Measurements from ENCODE around the gene NPAT. TPM values are rescaled to one million over a fixed set of nuclear protein-coding genes. Genes with fewer than 3 reads are reported as not detected.

Gene NPAT
- total and polyA plus RNA-seq, 2 of the 13 experiments (the other 11 are each of a cell fraction or from before 2014, with no cell fraction given), result 4.4 to 11.2 TPM

- TF ChIP-seq SYNCRIP (IDR thresholded peaks at IDR 0.05; ENCODE audit: insufficient read depth, low read depth, low read length) (no peak), NFIB (CRISPR knock-in tag; IDR thresholded peaks at IDR 0.05; ENCODE audit: borderline replicate concordance) (no peak), ZFYVE20 (CRISPR knock-in tag; IDR thresholded peaks at IDR 0.05; ENCODE audit: borderline replicate concordance, low read depth) (no peak), ZNF44 (CRISPR knock-in tag; IDR thresholded peaks at IDR 0.05) (no peak)
These were observed 13.2 kb upstream of the NPAT start (continued) for GRCh38 chr11:108235633-108236032.

- intact Hi-C loops (cut with micrococcal nuclease; ENCODE audit: unreplicated experiment) (no loop called here), in situ Hi-C loops (cut with HindIII; ENCODE audit: extremely low pct_ligation_motif_present, low pct_unique_long_range_greater_than_20kb) (no loop called here)
- no TSS peak for BruUV-seq (replicated peaks)
- no peak overlapping the region for H2AFZ ChIP-seq (ENCODE audit: low read length)
- H3K9me3 ChIP-seq (ENCODE audit: low read length), result no peaks in the 10 kb centered on the region
- ATAC-seq (no peak), DNase-seq (ENCODE audit: low spot score) (no peak), FAIRE-seq (no peak)
- no peak overlapping the region for H3K9ac ChIP-seq (ENCODE audit: insufficient read depth, low read depth, low read length)
- no peaks in the 10 kb centered on the region for H3K27me3 ChIP-seq (ENCODE audit: control insufficient read depth in 1 of 2, insufficient read depth in 2 of 2, low read length in 2 of 2)
- 94% methylated on average over 1 of the region's 1 CpG for WGBS (ENCODE audit: low lambda C conversion rate)
- TF ChIP-seq HOXA5 (CRISPR knock-in tag; IDR thresholded peaks at IDR 0.05), result no peak
- TF ChIP-seq SMARCE1 (IDR thresholded peaks at IDR 0.05; ENCODE audit: borderline replicate concordance), result no peak
- no peak for TF ChIP-seq ZNF766 (CRISPR knock-in tag; IDR thresholded peaks at IDR 0.05; ENCODE audit: borderline replicate concordance)
- no peak for TF ChIP-seq PPARG (CRISPR knock-in tag; conservative IDR thresholded peaks at IDR 0.05)
- no peak for TF ChIP-seq ZBTB37 (CRISPR knock-in tag; IDR thresholded peaks at IDR 0.05)
- no peak for TF ChIP-seq ZFX (CRISPR knock-in tag; IDR thresholded peaks at IDR 0.05; ENCODE audit: low read depth)
- TF ChIP-seq IRX3 (CRISPR knock-in tag; IDR thresholded peaks at IDR 0.05; ENCODE audit: borderline replicate concordance, low read depth), result no peak
- TF ChIP-seq NR2F6 (IDR thresholded peaks at IDR 0.05), result no peak
- TF ChIP-seq NR2F6 (CRISPR knock-in tag; IDR thresholded peaks at IDR 0.05), result no peak
- no peak for TF ChIP-seq RNF2 (conservative IDR thresholded peaks at IDR 0.05; ENCODE audit: low read depth)
- TF ChIP-seq SP140L (CRISPR knock-in tag; IDR thresholded peaks at IDR 0.05; ENCODE audit: borderline replicate concordance), result no peak
- no peak for TF ChIP-seq ATF2 (CRISPR knock-in tag; IDR thresholded peaks at IDR 0.05)
- no peak for TF ChIP-seq GRHL1 (CRISPR knock-in tag; conservative IDR thresholded peaks at IDR 0.05)
- TF ChIP-seq SMAD3 (CRISPR knock-in tag; IDR thresholded peaks at IDR 0.05), result no peak
- TF ChIP-seq ZNF225 (CRISPR knock-in tag; IDR thresholded peaks at IDR 0.05), result no peak
- TF ChIP-seq RBAK (CRISPR knock-in tag; IDR thresholded peaks at IDR 0.05), result no peak
- no peak for TF ChIP-seq ZNF260 (CRISPR knock-in tag; IDR thresholded peaks at IDR 0.05; ENCODE audit: borderline replicate concordance, low read depth)
- H3K4me3 ChIP-seq (replicated peaks in 1 of 3; ENCODE audit: insufficient read depth in 1 of 3, low read depth in 2 of 3, low read length in 3 of 3), result no peak overlapping the region
- no peak overlapping the region for H3K27ac ChIP-seq (ENCODE audit: extremely low read length, insufficient read depth, low read length)
- H3K36me3 ChIP-seq (replicated peaks in 1 of 2; ENCODE audit: control insufficient read depth in 1 of 2, insufficient read depth in 2 of 2, low read length in 2 of 2), result peaks cover 6 to 40% of the 10 kb centered on the region in 2 experiments
- POLR2A ChIA-PET, result interaction anchor here (4.6 kb wide), 1 partner anchor 12 kb away, joined by 56 read pairs; the partner anchor contains the start of genes ATM and NPAT
- CTCF ChIA-PET (ENCODE audit: low intra/inter-chr PET ratio, low total read pairs), result no interaction called here
- H3K4me2 ChIP-seq (ENCODE audit: low read depth, low read length), result no peak overlapping the region
- no peaks in the 10 kb centered on the region for H4K20me1 ChIP-seq (ENCODE audit: insufficient read depth, low read length)
- H3K79me2 ChIP-seq (ENCODE audit: insufficient read depth, low read length), result peaks cover 4% of the 10 kb centered on the region
- H3K4me1 ChIP-seq (ENCODE audit: insufficient read depth, low read length), result peaks cover 42% of the 10 kb centered on the region
These were observed 12.8 kb upstream of the NPAT start for GRCh38 chr11:108235192-108235591.

Measured in HepG2 (cell line).